A549 (cell line): ENCODE data around the gene CAV1. TPM values are rescaled to one million over a fixed set of nuclear protein-coding genes. Genes with fewer than 3 reads are reported as not detected.

Experiments used
- BHLHE40 ChIP-seq: IDR thresholded peaks from 2 replicates; pipeline ENCODE4 v1.6.1; 2012; ENCODE audit warnings: low read depth, low read length, inconsistent platforms
- CHD2 ChIP-seq: fragments of 150-350 bp; IDR thresholded peaks from 2 replicates; pipeline ENCODE4 v1.6.1; 2014; ENCODE audit warnings: low read length; ENCODE audit not compliant: partially characterized antibody
- EP300 ChIP-seq, 2 experiments: fragments of >200 bp; sonication (Bioruptor Twin); formaldehyde crosslinking; IDR thresholded peaks; 2 replicates in 1 of 2; 3 replicates in 1 of 2; pipeline ENCODE4 v1.6.1; 2016 to 2017
- ESRRA ChIP-seq: fragments of 150-350 bp; IDR thresholded peaks from 2 replicates; pipeline ENCODE4 v1.6.1; 2014; ENCODE audit warnings: mild to moderate bottlenecking, low read length, borderline replicate concordance
- FOSB ChIP-seq: fragments of 250-450 bp; sonication (Bioruptor Pico); IDR thresholded peaks from 2 replicates; pipeline ENCODE4 v1.5.0; 2020; ENCODE audit warnings: mild to moderate bottlenecking, moderate library complexity
- HEYL ChIP-seq: fragments of 250-450 bp; sonication (Bioruptor Pico); IDR thresholded peaks from 2 replicates; pipeline ENCODE4 v1.8.0; 2021; ENCODE audit warnings: mild to moderate bottlenecking, moderate library complexity
- HOXB5 ChIP-seq: fragments of 250-450 bp; sonication (Bioruptor Pico); IDR thresholded peaks from 2 replicates; pipeline ENCODE4 v1.5.0; 2020; ENCODE audit warnings: mild to moderate bottlenecking, moderate library complexity
- MAFK ChIP-seq: fragments of 450-650 bp; IDR thresholded peaks from 2 replicates; pipeline ENCODE4 v1.6.1; 2014; ENCODE audit not compliant: partially characterized antibody
- NFE2L2 ChIP-seq: fragments of 150-350 bp; conservative IDR thresholded peaks from 2 replicates; pipeline ENCODE4 v1.6.1; 2014; ENCODE audit warnings: low read length
- NPAS2 ChIP-seq: fragments of 250-450 bp; sonication (Bioruptor Pico); IDR thresholded peaks from 2 replicates; pipeline ENCODE4 v1.8.0; 2022; ENCODE audit warnings: mild to moderate bottlenecking, moderate library complexity, borderline replicate concordance
- NR3C1 ChIP-seq: fragments of >200 bp; sonication (Bioruptor Twin); formaldehyde crosslinking; IDR thresholded peaks from 3 replicates; pipeline ENCODE4 v1.6.1; 2017
- PHF8 ChIP-seq: fragments of 200-600 bp; sonication (generic); IDR thresholded peaks from 2 replicates; pipeline ENCODE4 v1.6.1; 2016; ENCODE audit warnings: low read depth, mild to moderate bottlenecking, antibody characterized with exemption, moderate library complexity, borderline replicate concordance
- RAD21 ChIP-seq, 2 experiments: fragments of >200 bp in 1 of 2; sonication (Bioruptor Twin) in 1 of 2; formaldehyde crosslinking in 1 of 2; IDR thresholded peaks in 1 of 2; conservative IDR thresholded peaks in 1 of 2; 2 replicates in 1 of 2; 3 replicates in 1 of 2; pipeline ENCODE4 v1.6.1; 2012 to 2018; ENCODE audit warnings: inconsistent platforms in 1 of 2
- RNF2 ChIP-seq: fragments of 200-600 bp; sonication (generic); IDR thresholded peaks from 2 replicates; pipeline ENCODE4 v1.6.1; 2016; ENCODE audit warnings: low read depth, mild to moderate bottlenecking, antibody characterized with exemption, moderate library complexity, borderline replicate concordance
- SMC3 ChIP-seq: fragments of >200 bp; sonication (Bioruptor Twin); formaldehyde crosslinking; IDR thresholded peaks from 3 replicates; pipeline ENCODE4 v1.6.1; 2018; ENCODE audit warnings: inconsistent platforms
- SREBF2 ChIP-seq: fragments of 450-650 bp; IDR thresholded peaks from 2 replicates; pipeline ENCODE4 v1.6.1; 2014; ENCODE audit warnings: mild to moderate bottlenecking, moderate library complexity
- TP53 ChIP-seq: fragments of 250-450 bp; sonication (Bioruptor Pico); IDR thresholded peaks from 2 replicates; pipeline ENCODE4 v1.5.0; 2021; ENCODE audit warnings: mild to moderate bottlenecking, moderate library complexity
- ZSCAN20 ChIP-seq: fragments of 250-450 bp; sonication (Bioruptor Pico); IDR thresholded peaks from 2 replicates; pipeline ENCODE4 v1.8.0; 2022; ENCODE audit warnings: mild to moderate bottlenecking, moderate library complexity
- polyA plus RNA-seq, 4 experiments: library from polyadenylated mRNA; depleted of rRNA in 3 of 4; stranded (reverse); fragments of >200 nt; fragmentation: RNase III in 1 of 4; extraction: RNeasy Plus Mini Kit Qiagen cat#74134 plus additional on column Dnase treatment in 1 of 4; gene quantifications; 2 replicates in 3 of 4; 3 replicates in 1 of 4; pipeline ENCODE4 v1.2.3, GENCODE V29; 2011 to 2017
- TF ChIP-seq, protein P1 (sequence below): fragments of >200 bp; sonication (Bioruptor Twin); formaldehyde crosslinking; IDR thresholded peaks from 3 replicates; pipeline ENCODE4 v1.6.1; 2016
- TF ChIP-seq, protein P2 (sequence below): fragments of 200-600 bp; sonication (generic); IDR thresholded peaks from 2 replicates; pipeline ENCODE4 v1.6.1; 2016; ENCODE audit warnings: antibody characterized with exemption, mild to moderate bottlenecking, moderate library complexity
- TF ChIP-seq, protein P3 (sequence below): fragments of 150-350 bp; IDR thresholded peaks from 2 replicates; pipeline ENCODE4 v1.6.1; 2014; ENCODE audit warnings: low read depth, mild to moderate bottlenecking, low read length
- TF ChIP-seq, protein P4 (sequence below): fragments of 450-650 bp; IDR thresholded peaks from 2 replicates; pipeline ENCODE4 v1.6.1; 2014; ENCODE audit warnings: antibody characterized with exemption

Gene CAV1
- polyA plus RNA-seq, 2 of the 4 experiments (the other 2 are of a cell fraction): 365 to 493 TPM

DNA sequence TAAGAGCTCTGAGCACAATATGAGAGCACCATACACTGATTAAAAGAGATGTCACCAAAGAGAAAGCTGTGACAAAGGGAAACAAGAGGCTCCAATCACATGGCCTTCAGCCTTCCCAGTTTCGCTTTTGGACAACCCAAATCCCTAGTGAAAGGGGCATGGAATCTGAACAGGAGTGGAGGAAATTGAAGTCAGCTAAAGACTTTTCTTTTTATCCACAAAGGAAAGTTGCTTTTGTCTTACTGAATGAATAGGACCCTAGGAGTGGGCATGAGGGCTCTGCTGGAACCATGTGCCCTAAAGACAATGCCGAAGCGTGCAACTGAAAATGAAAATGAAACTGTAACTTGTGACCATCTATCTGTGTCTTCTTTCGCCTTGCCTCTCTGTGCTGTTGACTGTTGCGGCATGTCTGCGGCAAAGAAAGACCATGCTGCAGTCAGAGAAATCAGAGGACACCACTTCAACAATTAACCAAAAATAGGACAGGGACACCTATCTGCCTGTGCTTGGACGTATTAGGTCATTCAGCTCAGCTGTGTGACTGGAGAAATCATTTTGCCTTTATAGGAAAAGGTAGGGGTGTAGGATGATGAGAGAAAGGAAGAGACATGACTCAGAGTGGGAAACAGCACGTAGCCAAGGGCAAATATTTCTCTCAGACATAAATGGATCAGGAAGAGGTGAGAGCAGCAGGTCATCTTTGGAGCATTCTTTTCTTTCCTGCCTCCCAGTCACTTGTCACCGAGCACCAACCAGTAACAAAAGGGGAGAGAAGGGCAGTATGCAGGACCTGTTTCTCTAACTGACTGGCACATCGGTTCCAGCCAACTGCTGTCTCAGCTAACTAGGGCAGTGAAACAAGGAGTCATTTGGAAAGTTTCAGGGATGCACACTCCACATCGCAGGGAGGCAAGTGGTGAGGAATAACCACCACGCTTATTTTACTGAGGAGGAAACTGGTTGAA, 13.0 kb upstream of the CAV1 start (continued):
- no peak for TF ChIP-seq ESRRA
- TF ChIP-seq, protein P1, sequence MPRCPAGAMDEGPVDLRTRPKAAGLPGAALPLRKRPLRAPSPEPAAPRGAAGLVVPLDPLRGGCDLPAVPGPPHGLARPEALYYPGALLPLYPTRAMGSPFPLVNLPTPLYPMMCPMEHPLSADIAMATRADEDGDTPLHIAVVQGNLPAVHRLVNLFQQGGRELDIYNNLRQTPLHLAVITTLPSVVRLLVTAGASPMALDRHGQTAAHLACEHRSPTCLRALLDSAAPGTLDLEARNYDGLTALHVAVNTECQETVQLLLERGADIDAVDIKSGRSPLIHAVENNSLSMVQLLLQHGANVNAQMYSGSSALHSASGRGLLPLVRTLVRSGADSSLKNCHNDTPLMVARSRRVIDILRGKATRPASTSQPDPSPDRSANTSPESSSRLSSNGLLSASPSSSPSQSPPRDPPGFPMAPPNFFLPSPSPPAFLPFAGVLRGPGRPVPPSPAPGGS: no peak
- TF ChIP-seq NR3C1: no peak
- TF ChIP-seq ZSCAN20 (CRISPR knock-in tag): no peak
- TF ChIP-seq, protein P2, sequence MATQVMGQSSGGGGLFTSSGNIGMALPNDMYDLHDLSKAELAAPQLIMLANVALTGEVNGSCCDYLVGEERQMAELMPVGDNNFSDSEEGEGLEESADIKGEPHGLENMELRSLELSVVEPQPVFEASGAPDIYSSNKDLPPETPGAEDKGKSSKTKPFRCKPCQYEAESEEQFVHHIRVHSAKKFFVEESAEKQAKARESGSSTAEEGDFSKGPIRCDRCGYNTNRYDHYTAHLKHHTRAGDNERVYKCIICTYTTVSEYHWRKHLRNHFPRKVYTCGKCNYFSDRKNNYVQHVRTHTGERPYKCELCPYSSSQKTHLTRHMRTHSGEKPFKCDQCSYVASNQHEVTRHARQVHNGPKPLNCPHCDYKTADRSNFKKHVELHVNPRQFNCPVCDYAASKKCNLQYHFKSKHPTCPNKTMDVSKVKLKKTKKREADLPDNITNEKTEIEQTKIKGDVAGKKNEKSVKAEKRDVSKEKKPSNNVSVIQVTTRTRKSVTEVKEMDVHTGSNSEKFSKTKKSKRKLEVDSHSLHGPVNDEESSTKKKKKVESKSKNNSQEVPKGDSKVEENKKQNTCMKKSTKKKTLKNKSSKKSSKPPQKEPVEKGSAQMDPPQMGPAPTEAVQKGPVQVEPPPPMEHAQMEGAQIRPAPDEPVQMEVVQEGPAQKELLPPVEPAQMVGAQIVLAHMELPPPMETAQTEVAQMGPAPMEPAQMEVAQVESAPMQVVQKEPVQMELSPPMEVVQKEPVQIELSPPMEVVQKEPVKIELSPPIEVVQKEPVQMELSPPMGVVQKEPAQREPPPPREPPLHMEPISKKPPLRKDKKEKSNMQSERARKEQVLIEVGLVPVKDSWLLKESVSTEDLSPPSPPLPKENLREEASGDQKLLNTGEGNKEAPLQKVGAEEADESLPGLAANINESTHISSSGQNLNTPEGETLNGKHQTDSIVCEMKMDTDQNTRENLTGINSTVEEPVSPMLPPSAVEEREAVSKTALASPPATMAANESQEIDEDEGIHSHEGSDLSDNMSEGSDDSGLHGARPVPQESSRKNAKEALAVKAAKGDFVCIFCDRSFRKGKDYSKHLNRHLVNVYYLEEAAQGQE: no peak
- no peak for TF ChIP-seq BHLHE40
- TF ChIP-seq, protein P3, sequence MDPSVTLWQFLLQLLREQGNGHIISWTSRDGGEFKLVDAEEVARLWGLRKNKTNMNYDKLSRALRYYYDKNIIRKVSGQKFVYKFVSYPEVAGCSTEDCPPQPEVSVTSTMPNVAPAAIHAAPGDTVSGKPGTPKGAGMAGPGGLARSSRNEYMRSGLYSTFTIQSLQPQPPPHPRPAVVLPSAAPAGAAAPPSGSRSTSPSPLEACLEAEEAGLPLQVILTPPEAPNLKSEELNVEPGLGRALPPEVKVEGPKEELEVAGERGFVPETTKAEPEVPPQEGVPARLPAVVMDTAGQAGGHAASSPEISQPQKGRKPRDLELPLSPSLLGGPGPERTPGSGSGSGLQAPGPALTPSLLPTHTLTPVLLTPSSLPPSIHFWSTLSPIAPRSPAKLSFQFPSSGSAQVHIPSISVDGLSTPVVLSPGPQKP: no peak
- TF ChIP-seq SMC3: no peak
- TF ChIP-seq PHF8: no peak
- TF ChIP-seq MAFK: peak; percentile 43
- TF ChIP-seq SREBF2: no peak
- TF ChIP-seq TP53 (CRISPR knock-in tag): no peak
- TF ChIP-seq FOSB (CRISPR knock-in tag): peak; percentile 14; the same call in 1 of the 2 replicates
- peak; percentile 2 to 27; a peak in 2 of 5 replicates for TF ChIP-seq RAD21 (conservative IDR thresholded peaks at IDR 0.05 in 1 of 2, IDR thresholded peaks at IDR 0.05 in 1 of 2)
- no peak for TF ChIP-seq NPAS2 (CRISPR knock-in tag)
- TF ChIP-seq NFE2L2: no peak
- no peak for TF ChIP-seq HEYL
- no peak for TF ChIP-seq EP300 (IDR thresholded peaks at IDR 0.05)
- no peak for TF ChIP-seq RNF2
- TF ChIP-seq, protein P4, sequence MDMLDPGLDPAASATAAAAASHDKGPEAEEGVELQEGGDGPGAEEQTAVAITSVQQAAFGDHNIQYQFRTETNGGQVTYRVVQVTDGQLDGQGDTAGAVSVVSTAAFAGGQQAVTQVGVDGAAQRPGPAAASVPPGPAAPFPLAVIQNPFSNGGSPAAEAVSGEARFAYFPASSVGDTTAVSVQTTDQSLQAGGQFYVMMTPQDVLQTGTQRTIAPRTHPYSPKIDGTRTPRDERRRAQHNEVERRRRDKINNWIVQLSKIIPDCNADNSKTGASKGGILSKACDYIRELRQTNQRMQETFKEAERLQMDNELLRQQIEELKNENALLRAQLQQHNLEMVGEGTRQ: no peak; the same call in 1 of the 2 replicates
- TF ChIP-seq CHD2: no peak
- TF ChIP-seq HOXB5 (CRISPR knock-in tag): no peak
